HG02943 (cell line): ENCODE results near the gene HRH4.

Experiments used
- ATAC-seq: cut with Tn5 transposase; IDR thresholded peaks from one replicate; pipeline ENCODE4 v1.9.1; 2021; ENCODE audit warnings: mild to moderate bottlenecking, low read depth, moderate library complexity; ENCODE audit not compliant: unreplicated experiment

Gene HRH4

GRCh38 chr18:24500766-24501165, 40.3 kb downstream of the HRH4 start:
- ATAC-seq: no peak

- ATAC-seq: no peak
These were observed 42.5 kb downstream of the HRH4 start for GRCh38 chr18:24502667-24503523.

GRCh38 chr18:24504401-24504800, 44.0 kb downstream of the HRH4 start:
- ATAC-seq: no peak

GRCh38 chr18:24506175-24506574, 45.7 kb downstream of the HRH4 start:
- ATAC-seq: no peak

- no peak for ATAC-seq
These were observed 49.0 kb downstream of the HRH4 start for GRCh38 chr18:24509435-24509834.

- ATAC-seq: no peak
These were observed 54.0 kb downstream of the HRH4 start for GRCh38 chr18:24514439-24514838.

GRCh38 chr18:24515721-24516120, 55.3 kb downstream of the HRH4 start:
- ATAC-seq: no peak

GRCh38 chr18:24516261-24516660, 55.8 kb downstream of the HRH4 start:
- ATAC-seq: no peak

GRCh38 chr18:24517554-24517953, 57.1 kb downstream of the HRH4 start:
- ATAC-seq: no peak

GRCh38 chr18:24518596-24518995, 58.2 kb downstream of the HRH4 start:
- no peak for ATAC-seq
